HEK293 (cell line): ENCODE measurements around the gene FGF23.

ENCODE experiments used
- BCL11B ChIP-seq: fragments of 450-650 bp; formaldehyde crosslinking; IDR thresholded peaks from 2 replicates; pipeline ENCODE4 v1.5.1; 2016; ENCODE audit warnings: low read depth, missing biosample characterization, missing genetic modification characterization
- EGR2 ChIP-seq: fragments of 450-650 bp; formaldehyde crosslinking; IDR thresholded peaks from 2 replicates; pipeline ENCODE4 v1.5.1; 2016; ENCODE audit warnings: low read depth, missing biosample characterization, missing genetic modification characterization
- GLI2 ChIP-seq: fragments of 450-650 bp; formaldehyde crosslinking; IDR thresholded peaks from 2 replicates; pipeline ENCODE4; 2017; ENCODE audit warnings: missing biosample characterization, missing genetic modification characterization, low read depth, borderline replicate concordance
- HIC1 ChIP-seq: fragments of 450-650 bp; formaldehyde crosslinking; IDR thresholded peaks from 2 replicates; pipeline ENCODE4 v1.5.1; 2016; ENCODE audit warnings: missing biosample characterization, missing genetic modification characterization
- HOXA7 ChIP-seq: sonication (generic); formaldehyde crosslinking; IDR thresholded peaks from 2 replicates; pipeline ENCODE4 v1.8.1; 2022; ENCODE audit warnings: missing genetic modification reagents, borderline replicate concordance
- IKZF3 ChIP-seq: fragments of 450-650 bp; IDR thresholded peaks from 2 replicates; pipeline ENCODE4 v1.5.0; 2018; ENCODE audit warnings: missing biosample characterization, mild to moderate bottlenecking, missing genetic modification characterization, moderate library complexity
- KLF1 ChIP-seq: fragments of 450-650 bp; formaldehyde crosslinking; IDR thresholded peaks from 2 replicates; pipeline ENCODE4 v1.5.1; 2016; ENCODE audit warnings: missing biosample characterization, missing genetic modification characterization
- KLF16 ChIP-seq: fragments of 450-650 bp; formaldehyde crosslinking; IDR thresholded peaks from 2 replicates; pipeline ENCODE4 v1.5.1; 2017; ENCODE audit warnings: missing biosample characterization, missing genetic modification characterization
- KLF8 ChIP-seq: fragments of 450-650 bp; formaldehyde crosslinking; IDR thresholded peaks from 2 replicates; pipeline ENCODE4 v1.5.1; 2016; ENCODE audit warnings: missing biosample characterization, missing genetic modification characterization
- PRDM4 ChIP-seq: fragments of 450-650 bp; formaldehyde crosslinking; IDR thresholded peaks from 2 replicates; pipeline ENCODE4 v1.5.1; 2017; ENCODE audit warnings: missing biosample characterization, missing genetic modification characterization
- REPIN1 ChIP-seq: fragments of 450-650 bp; formaldehyde crosslinking; IDR thresholded peaks from 2 replicates; pipeline ENCODE4 v1.5.1; 2017; ENCODE audit warnings: missing biosample characterization, missing genetic modification characterization, low read depth
- SP2 ChIP-seq: fragments of 450-650 bp; formaldehyde crosslinking; IDR thresholded peaks from 2 replicates; pipeline ENCODE4 v1.5.1; 2016; ENCODE audit warnings: missing biosample characterization, missing genetic modification characterization
- ZBTB20 ChIP-seq: fragments of 450-650 bp; formaldehyde crosslinking; IDR thresholded peaks from 2 replicates; pipeline ENCODE4 v1.5.1; 2016; ENCODE audit warnings: missing biosample characterization, missing genetic modification characterization
- ZBTB26 ChIP-seq: fragments of 450-650 bp; formaldehyde crosslinking; optimal IDR thresholded peaks from 2 replicates; pipeline ENCODE3; 2016; ENCODE audit warnings: missing biosample characterization, mild to moderate bottlenecking, missing genetic modification characterization
- ZEB2 ChIP-seq: fragments of 450-650 bp; formaldehyde crosslinking; IDR thresholded peaks from 2 replicates; pipeline ENCODE4 v1.5.1; 2016; ENCODE audit warnings: missing biosample characterization, missing genetic modification characterization
- ZFHX2 ChIP-seq: fragments of 450-650 bp; formaldehyde crosslinking; conservative IDR thresholded peaks from 2 replicates; pipeline ENCODE4 v1.5.1; 2016; ENCODE audit warnings: missing biosample characterization, missing genetic modification characterization
- ZFP37 ChIP-seq: fragments of 450-650 bp; formaldehyde crosslinking; IDR thresholded peaks from 2 replicates; pipeline ENCODE4 v1.5.1; 2016; ENCODE audit warnings: missing biosample characterization, missing genetic modification characterization
- ZFP41 ChIP-seq: fragments of 450-650 bp; formaldehyde crosslinking; IDR thresholded peaks from 2 replicates; pipeline ENCODE4 v1.5.1; 2016; ENCODE audit warnings: missing biosample characterization, missing genetic modification characterization, borderline replicate concordance
- ZFP69B ChIP-seq: fragments of 450-650 bp; formaldehyde crosslinking; IDR thresholded peaks from 2 replicates; pipeline ENCODE4 v1.5.1; 2016; ENCODE audit warnings: missing biosample characterization, missing genetic modification characterization
- ZNF121 ChIP-seq: fragments of 450-650 bp; formaldehyde crosslinking; IDR thresholded peaks from 2 replicates; pipeline ENCODE4 v1.5.1; 2016; ENCODE audit warnings: missing biosample characterization, missing genetic modification characterization
- ZNF155 ChIP-seq: fragments of 450-650 bp; formaldehyde crosslinking; IDR thresholded peaks from 2 replicates; pipeline ENCODE4 v1.5.1; 2016; ENCODE audit warnings: missing biosample characterization, missing genetic modification characterization
- ZNF184 ChIP-seq: fragments of 450-650 bp; IDR thresholded peaks from 2 replicates; pipeline ENCODE4 v1.5.1; 2018; ENCODE audit warnings: missing biosample characterization, mild to moderate bottlenecking, missing genetic modification characterization
- ZNF202 ChIP-seq: fragments of 450-650 bp; formaldehyde crosslinking; IDR thresholded peaks from 2 replicates; pipeline ENCODE4 v1.5.1; 2016; ENCODE audit warnings: missing biosample characterization, missing genetic modification characterization, borderline replicate concordance
- ZNF223 ChIP-seq: fragments of 450-650 bp; formaldehyde crosslinking; IDR thresholded peaks from 2 replicates; pipeline ENCODE4 v1.5.1; 2016; ENCODE audit warnings: missing biosample characterization, missing genetic modification characterization
- ZNF24 ChIP-seq: fragments of 450-650 bp; formaldehyde crosslinking; IDR thresholded peaks from 2 replicates; pipeline ENCODE4 v1.5.1; 2016; ENCODE audit warnings: missing biosample characterization, missing genetic modification characterization
- ZNF280C ChIP-seq: fragments of 450-650 bp; formaldehyde crosslinking; IDR thresholded peaks from 2 replicates; pipeline ENCODE4 v1.5.1; 2016; ENCODE audit warnings: missing biosample characterization, missing genetic modification characterization
- ZNF292 ChIP-seq: fragments of 450-650 bp; formaldehyde crosslinking; IDR thresholded peaks from 2 replicates; pipeline ENCODE4 v1.5.1; 2016; ENCODE audit warnings: low read depth, missing biosample characterization, missing genetic modification characterization, borderline replicate concordance
- ZNF341 ChIP-seq: fragments of 450-650 bp; formaldehyde crosslinking; IDR thresholded peaks from 2 replicates; pipeline ENCODE4; 2016; ENCODE audit warnings: low read depth, missing biosample characterization, missing genetic modification characterization
- ZNF596 ChIP-seq: fragments of 450-650 bp; IDR thresholded peaks from 2 replicates; pipeline ENCODE4 v1.5.0; 2018; ENCODE audit warnings: missing biosample characterization, mild to moderate bottlenecking, missing genetic modification characterization, moderate library complexity
- ZNF624 ChIP-seq: fragments of 450-650 bp; formaldehyde crosslinking; IDR thresholded peaks from 2 replicates; pipeline ENCODE4 v1.5.1; 2017; ENCODE audit warnings: missing biosample characterization, missing genetic modification characterization
- ZNF76 ChIP-seq: fragments of 450-650 bp; formaldehyde crosslinking; IDR thresholded peaks from 2 replicates; pipeline ENCODE4; 2016; ENCODE audit warnings: low read depth, missing biosample characterization, missing genetic modification characterization, borderline replicate concordance
- ZNF777 ChIP-seq: fragments of 450-650 bp; formaldehyde crosslinking; IDR thresholded peaks from 2 replicates; pipeline ENCODE4 v1.5.1; 2017; ENCODE audit warnings: missing biosample characterization, missing genetic modification characterization, borderline replicate concordance
- ZNF792 ChIP-seq: fragments of 450-650 bp; formaldehyde crosslinking; IDR thresholded peaks from 2 replicates; pipeline ENCODE4 v1.5.1; 2016; ENCODE audit warnings: missing biosample characterization, missing genetic modification characterization

FGF23 gene

GRCh38 chr12:4320853-4321701 lies 58.4 kb downstream of the FGF23 start, which contains the start of gene TIGAR (continued):
- TF ChIP-seq ZNF596 (tag by site-specific recombination) (no peak; the same call in 1 of the 2 replicates), ZNF202 (tag by site-specific recombination) (peak; percentile 94), ZNF292 (tag by site-specific recombination) (no peak), ZFHX2 (tag by site-specific recombination) (peak; percentile 62), ZNF341 (tag by site-specific recombination) (peak; percentile 36; the same call in 1 of the 2 replicates), EGR2 (tag by site-specific recombination) (peak; percentile 33; the same call in 1 of the 2 replicates), ZNF24 (peak; percentile 51; the same call in 1 of the 2 replicates), ZNF155 (tag by site-specific recombination) (no peak), ZNF76 (no peak), ZEB2 (peak; percentile 76; the same call in 1 of the 2 replicates), PRDM4 (no peak), ZBTB26 (tag by site-specific recombination) (peak; percentile 81), KLF16 (tag by site-specific recombination) (peak; percentile 26; the same call in 1 of the 2 replicates), KLF8 (tag by site-specific recombination) (no peak; the same call in 1 of the 2 replicates), ZNF184 (tag by site-specific recombination) (no peak), ZFP37 (tag by site-specific recombination) (peak; percentile 53; the same call in 1 of the 2 replicates), ZFP69B (tag by site-specific recombination) (no peak), HIC1 (tag by site-specific recombination) (peak; percentile 42; the same call in 1 of the 2 replicates), ZNF121 (tag by site-specific recombination) (no peak), REPIN1 (no peak), KLF1 (tag by site-specific recombination) (peak; percentile 5; the same call in 1 of the 2 replicates), ZNF792 (tag by site-specific recombination) (no peak), ZNF624 (tag by site-specific recombination) (no peak), SP2 (tag by site-specific recombination) (peak; percentile 77), ZNF280C (no peak), ZNF223 (tag by site-specific recombination) (no peak), ZBTB20 (tag by site-specific recombination) (peak; percentile 98), IKZF3 (tag by site-specific recombination) (no peak), ZFP41 (no peak), HOXA7 (no peak), BCL11B (tag by site-specific recombination) (peak; percentile 54; the same call in 1 of the 2 replicates), ZNF777 (peak; percentile 82; the same call in 1 of the 2 replicates), GLI2 (tag by site-specific recombination) (no peak)
